CD4-positive, alpha-beta memory T cell (primary cell): Measurements from ENCODE around the gene RASA1. TPM values are rescaled to one million over a fixed set of nuclear protein-coding genes. Genes with fewer than 3 reads are reported as not detected.

Experiments used
- CTCF ChIA-PET: fragments of 350-600 bp; sonication (Branson Sonifier 250); formaldehyde crosslinking; loops from one replicate; lab custom pipeline; 2021; ENCODE audit warnings: inconsistent platforms; ENCODE audit not compliant: partially characterized antibody; lab: Charles Lee
- POLR2A ChIA-PET: fragments of 350-600 bp; sonication (Branson Sonifier 250); formaldehyde crosslinking; loops from one replicate; lab custom pipeline; 2021; ENCODE audit not compliant: partially characterized antibody; lab: Charles Lee
- DNase-seq, 5 donors: peaks; one replicate each; pipeline versions ENCODE4 v3.0.0 to v3.0.0-alpha.2; 2020 to 2022; ENCODE audit warnings: mixed read lengths in 1 of 5
- H3K27ac ChIP-seq: one replicate; pipeline ENCODE4 v1.7.0; 2013; ENCODE audit warnings: low read depth, low read length
- H3K27me3 ChIP-seq: 2 replicates; pipeline ENCODE4 v1.7.0; 2013; ENCODE audit warnings: mild to moderate bottlenecking, low read length, moderate library complexity; ENCODE audit not compliant: insufficient read depth
- H3K36me3 ChIP-seq: 2 replicates; pipeline ENCODE4 v1.7.0; 2013; ENCODE audit warnings: mild to moderate bottlenecking, low read length, moderate library complexity; ENCODE audit not compliant: insufficient read depth
- H3K4me1 ChIP-seq: 2 replicates; pipeline ENCODE4 v1.7.0; 2013; ENCODE audit warnings: mild to moderate bottlenecking, low read length, moderate library complexity; ENCODE audit not compliant: insufficient read depth
- H3K4me3 ChIP-seq, 2 donors: one replicate each; pipeline ENCODE4 v1.7.0; 2013; ENCODE audit warnings: low read length in 2 of 2, mild to moderate bottlenecking in 1 of 2
- H3K9me3 ChIP-seq, 2 donors: one replicate each; pipeline ENCODE4 v1.7.0; 2013; ENCODE audit warnings: low read length in 2 of 2, control low read depth in 1 of 2; ENCODE audit not compliant: control insufficient read depth in 1 of 2
- H3K27ac Mint-ChIP-seq, 7 donors: one replicate each; pipeline ENCODE4 v1.8.0; 2020 to 2021; ENCODE audit warnings: mixed read lengths in 7 of 7, mild to moderate bottlenecking in 6 of 7, inconsistent platforms in 3 of 7, moderate library complexity in 3 of 7
- H3K27me3 Mint-ChIP-seq, 2 donors: one replicate each; pipeline ENCODE4 v1.8.0; 2020 to 2021; ENCODE audit warnings: mixed read lengths in 2 of 2
- H3K36me3 Mint-ChIP-seq, 2 donors: one replicate each; pipeline ENCODE4 v1.8.0; 2020 to 2021; ENCODE audit warnings: mixed read lengths in 2 of 2, inconsistent platforms in 1 of 2, mild to moderate bottlenecking in 1 of 2
- H3K4me1 Mint-ChIP-seq, 4 donors: one replicate each; pipeline ENCODE4 v1.8.0; 2020 to 2021; ENCODE audit warnings: mixed read lengths in 4 of 4, mild to moderate bottlenecking in 1 of 4
- H3K4me3 Mint-ChIP-seq, 8 donors: one replicate each; pipeline ENCODE4 v1.8.0; 2020 to 2021; ENCODE audit warnings: mixed read lengths in 8 of 8, mild to moderate bottlenecking in 7 of 8, moderate library complexity in 6 of 8, inconsistent platforms in 3 of 8
- H3K9me3 Mint-ChIP-seq, 8 donors: one replicate each; pipeline ENCODE4 v1.8.0; 2020 to 2021; ENCODE audit warnings: mixed read lengths in 8 of 8, mild to moderate bottlenecking in 5 of 8, inconsistent platforms in 3 of 8, moderate library complexity in 1 of 8
- intact Hi-C: fragments of 100-400 bp; cut with micrococcal nuclease; formaldehyde crosslinking; loops from one replicate; pipeline ENCODE4 v1.15.1; 2023
- polyA plus RNA-seq, 2 donors: library from polyadenylated mRNA; unstranded; fragments of 300-500 nt; fragmentation: Illumina TruSeq; gene quantifications; one replicate each; pipeline ENCODE4 v1.2.3, GENCODE V29; 2021
- total RNA-seq, 2 experiments: library from RNA; stranded (reverse); gene quantifications; one replicate each; pipeline ENCODE4 v1.2.3, GENCODE V29; 2021

Gene RASA1
- total and polyA plus RNA-seq, 4 experiments from 2014 or later = 3.3 to 32.4 (median 21.4) TPM

- Histone ChIP-seq H3K27me3 (no peaks in the 10 kb centered on the region), H3K4me1 (peaks cover 20% of the 10 kb centered on the region), H3K36me3 (no peaks in the 10 kb centered on the region), H3K4me3 (no peak overlapping the region), H3K9me3 (no peaks in the 10 kb centered on the region), H3K27ac (no peak overlapping the region)
- Mint-ChIP-seq H3K4me3 (no peak overlapping the region), H3K9me3 (peaks cover 0 to 4% (median 0%) of the 10 kb centered on the region in 8 donors), H3K27ac (peak overlapping the region in 1 of 7 donors; percentile 23), H3K36me3 (peaks cover 20 to 32% of the 10 kb centered on the region in 2 donors), H3K4me1 (peaks cover 45 to 77% (median 60%) of the 10 kb centered on the region in 4 donors), H3K27me3 (no peaks in the 10 kb centered on the region)
- DNase-seq = no peak
- intact Hi-C loops = no loop called here
- ChIA-PET CTCF (no interaction called here), POLR2A (interaction anchor here (0.7 kb wide), 1 partner anchor 12 kb away, joined by 3 read pairs; no protein-coding TSS in a partner anchor)
These were observed 51.8 kb downstream of the RASA1 start for GRCh38 chr5:87319469-87319868.

- no peak overlapping the region for H3K27ac ChIP-seq
- H3K4me3 ChIP-seq = no peak overlapping the region
- Mint-ChIP-seq H3K36me3 (peaks cover 20 to 32% of the 10 kb centered on the region in 2 donors), H3K9me3 (peaks cover 0 to 4% (median 0%) of the 10 kb centered on the region in 8 donors), H3K27ac (peak overlapping the region in 2 of 7 donors; percentile 3 to 40), H3K4me3 (no peak overlapping the region), H3K27me3 (no peaks in the 10 kb centered on the region), H3K4me1 (peaks cover 47 to 88% (median 67%) of the 10 kb centered on the region in 4 donors)
- H3K4me1 ChIP-seq = peaks cover 32% of the 10 kb centered on the region
- no peak for DNase-seq
- no peaks in the 10 kb centered on the region for H3K27me3 ChIP-seq
- no peaks in the 10 kb centered on the region for H3K9me3 ChIP-seq
- POLR2A ChIA-PET = no interaction called here
- CTCF ChIA-PET = no interaction called here
- no peaks in the 10 kb centered on the region for H3K36me3 ChIP-seq
- intact Hi-C loops = loop anchor here (2.0 kb wide), 1 partner anchor 19 kb away; no protein-coding TSS in a partner anchor
These were observed 53.9 kb downstream of the RASA1 start for GRCh38 chr5:87321605-87322004.

- no peak overlapping the region for H3K27ac ChIP-seq
- intact Hi-C loops = loop anchor here (2.0 kb wide), 1 partner anchor 18 kb away; no protein-coding TSS in a partner anchor
- H3K4me3 ChIP-seq = no peak overlapping the region
- H3K4me1 Mint-ChIP-seq = peaks cover 49 to 86% (median 68%) of the 10 kb centered on the region in 4 donors
- H3K9me3 Mint-ChIP-seq = peaks cover 0 to 3% (median 0%) of the 10 kb centered on the region in 8 donors
- H3K27me3 ChIP-seq = no peaks in the 10 kb centered on the region
- H3K36me3 ChIP-seq = no peaks in the 10 kb centered on the region
- H3K27me3 Mint-ChIP-seq = no peaks in the 10 kb centered on the region
- H3K4me1 ChIP-seq = peaks cover 32% of the 10 kb centered on the region
- H3K36me3 Mint-ChIP-seq = peaks cover 20 to 30% of the 10 kb centered on the region in 2 donors
- CTCF ChIA-PET = no interaction called here
- H3K4me3 Mint-ChIP-seq = no peak overlapping the region
- POLR2A ChIA-PET = no interaction called here
- DNase-seq = no peak
- H3K27ac Mint-ChIP-seq = peak overlapping the region in 2 of 7 donors; percentile 27 to 72
- no peaks in the 10 kb centered on the region for H3K9me3 ChIP-seq
These were observed 54.7 kb downstream of the RASA1 start for GRCh38 chr5:87322381-87322780.

- Mint-ChIP-seq H3K27me3 (no peaks in the 10 kb centered on the region), H3K9me3 (no peaks in the 10 kb centered on the region), H3K4me1 (peaks cover 45 to 67% (median 57%) of the 10 kb centered on the region in 4 donors), H3K36me3 (peaks cover 7 to 10% of the 10 kb centered on the region in 2 donors), H3K27ac (peak overlapping the region in 6 of 7 donors; percentile 1 to 78 (median 27)), H3K4me3 (no peak overlapping the region)
- no peak for DNase-seq
- Histone ChIP-seq H3K9me3 (no peaks in the 10 kb centered on the region), H3K36me3 (no peaks in the 10 kb centered on the region), H3K27me3 (no peaks in the 10 kb centered on the region), H3K4me1 (peaks cover 32% of the 10 kb centered on the region), H3K27ac (no peak overlapping the region), H3K4me3 (no peak overlapping the region)
- intact Hi-C loops = no loop called here
- ChIA-PET CTCF (no interaction called here), POLR2A (interaction anchor here (0.7 kb wide), 1 partner anchor 56 kb away, joined by 3 read pairs; no protein-coding TSS in a partner anchor)
These were observed 60.3 kb downstream of the RASA1 start for GRCh38 chr5:87327998-87328397.

- Histone ChIP-seq H3K4me1 (peaks cover 21% of the 10 kb centered on the region), H3K27me3 (no peaks in the 10 kb centered on the region), H3K27ac (no peak overlapping the region), H3K4me3 (no peak overlapping the region), H3K9me3 (no peaks in the 10 kb centered on the region), H3K36me3 (peaks cover 4% of the 10 kb centered on the region)
- intact Hi-C loops = no loop called here
- H3K36me3 Mint-ChIP-seq = peaks cover 18 to 21% of the 10 kb centered on the region in 2 donors
- peak overlapping the region in 4 of 7 donors; percentile 19 to 83 (median 70) for H3K27ac Mint-ChIP-seq
- H3K27me3 Mint-ChIP-seq = no peaks in the 10 kb centered on the region
- ChIA-PET POLR2A (interaction anchor here (1.4 kb wide), 1 partner anchor 61 kb away, joined by 3 read pairs; no protein-coding TSS in a partner anchor), CTCF (no interaction called here)
- H3K9me3 Mint-ChIP-seq = no peaks in the 10 kb centered on the region
- DNase-seq = no peak
- H3K4me1 Mint-ChIP-seq = peaks cover 37 to 56% (median 47%) of the 10 kb centered on the region in 4 donors
- no peak overlapping the region for H3K4me3 Mint-ChIP-seq
These were observed 61.4 kb downstream of the RASA1 start for GRCh38 chr5:87329114-87329513.

GRCh38 chr5:87339986-87340385, 72.3 kb downstream of the RASA1 start:
- H3K27ac Mint-ChIP-seq = peak overlapping the region in 6 of 7 donors; percentile 50 to 88 (median 80)
- peak overlapping the region in 3 of 8 donors; percentile 11 to 55 (median 14) for H3K4me3 Mint-ChIP-seq
- no peaks in the 10 kb centered on the region for H3K36me3 ChIP-seq
- ChIA-PET CTCF (interaction anchor here (1.3 kb wide), 1 partner anchor 15 kb away, joined by 3 read pairs; no protein-coding TSS in a partner anchor), POLR2A (interaction anchor here (0.9 kb wide), 1 partner anchor 72 kb away, joined by 4 read pairs; the partner anchor contains the start of gene RASA1)
- no peaks in the 10 kb centered on the region for H3K27me3 Mint-ChIP-seq
- peak overlapping the region; percentile 56 for H3K27ac ChIP-seq
- no peak for DNase-seq
- H3K36me3 Mint-ChIP-seq = peaks cover 35 to 50% of the 10 kb centered on the region in 2 donors
- no peaks in the 10 kb centered on the region for H3K9me3 ChIP-seq
- peaks cover 29% of the 10 kb centered on the region for H3K4me1 ChIP-seq
- peaks cover 0 to 2% (median 0%) of the 10 kb centered on the region in 8 donors for H3K9me3 Mint-ChIP-seq
- H3K4me3 ChIP-seq = no peak overlapping the region
- H3K27me3 ChIP-seq = no peaks in the 10 kb centered on the region
- intact Hi-C loops = loop anchor here (2.0 to 5.0 kb wide), 5 partner anchors 17 to 369 kb away; partner anchors contain the start of gene RASA1
- peaks cover 15 to 34% (median 24%) of the 10 kb centered on the region in 4 donors for H3K4me1 Mint-ChIP-seq

GRCh38 chr5:87340716-87341115, 73.0 kb downstream of the RASA1 start:
- Histone ChIP-seq H3K27ac (peak overlapping the region; percentile 56), H3K9me3 (no peaks in the 10 kb centered on the region), H3K4me1 (peaks cover 29% of the 10 kb centered on the region), H3K27me3 (no peaks in the 10 kb centered on the region), H3K4me3 (no peak overlapping the region), H3K36me3 (no peaks in the 10 kb centered on the region)
- ChIA-PET POLR2A (interaction anchor here (0.9 kb wide), 1 partner anchor 73 kb away, joined by 4 read pairs; the partner anchor contains the start of gene RASA1), CTCF (no interaction called here)
- Mint-ChIP-seq H3K4me3 (peak overlapping the region; percentile 59 to 84 (median 74)), H3K27ac (peak overlapping the region; percentile 65 to 96 (median 85)), H3K27me3 (no peaks in the 10 kb centered on the region), H3K9me3 (peaks cover 0 to 2% (median 0%) of the 10 kb centered on the region in 8 donors), H3K36me3 (peaks cover 33 to 43% of the 10 kb centered on the region in 2 donors), H3K4me1 (peaks cover 16 to 34% (median 22%) of the 10 kb centered on the region in 4 donors)
- DNase-seq = peak in 4 of 5 donors; percentile 50 to 75 (median 63)
- intact Hi-C loops = loop anchor here (2.0 to 5.0 kb wide), 5 partner anchors 18 to 370 kb away; partner anchors contain the start of gene RASA1
